Endodermal cell (in vitro differentiated cells): ENCODE data around the gene HIP1R. TPM values are rescaled to one million over a fixed set of nuclear protein-coding genes. Genes with fewer than 3 reads are reported as not detected.

Experiments used
- DNase-seq: peaks from one replicate; pipeline ENCODE4 v3.0.0-alpha.2; 2017
- H3K27ac ChIP-seq: 2 replicates; pipeline ENCODE4 v1.5.1; 2013; ENCODE audit warnings: mild to moderate bottlenecking, low read depth, low read length, moderate library complexity
- H3K27me3 ChIP-seq: 2 replicates; pipeline ENCODE4 v1.6.1; 2013; ENCODE audit warnings: mild to moderate bottlenecking, low read length, moderate library complexity; ENCODE audit not compliant: insufficient read depth, control insufficient read depth, poor library complexity, severe bottlenecking
- H3K36me3 ChIP-seq: 2 replicates; pipeline ENCODE4 v1.7.0; 2013; ENCODE audit warnings: mild to moderate bottlenecking, low read length, moderate library complexity; ENCODE audit not compliant: control insufficient read depth, insufficient read depth
- H3K4me1 ChIP-seq: one replicate; pipeline ENCODE4 v1.7.0; 2013; ENCODE audit warnings: low read length; ENCODE audit not compliant: control insufficient read depth, insufficient read depth
- H3K4me3 ChIP-seq: 2 replicates; pipeline ENCODE4 v1.5.1; 2013; ENCODE audit warnings: mild to moderate bottlenecking, low read length, moderate library complexity
- H3K9ac ChIP-seq: 2 replicates; pipeline ENCODE4 v1.6.1; 2013; ENCODE audit warnings: mild to moderate bottlenecking, low read length, moderate library complexity; ENCODE audit not compliant: poor library complexity, severe bottlenecking; ENCODE audit errors: extremely low read depth
- H3K9me3 ChIP-seq: 2 replicates; pipeline ENCODE4 v1.6.1; 2013; ENCODE audit warnings: mild to moderate bottlenecking, low read length, moderate library complexity; ENCODE audit not compliant: control insufficient read depth
- H3K27ac Mint-ChIP-seq: 2 replicates; pipeline ENCODE4 v1.8.0; 2020; ENCODE audit warnings: mixed read lengths
- H3K27me3 Mint-ChIP-seq: 2 replicates; pipeline ENCODE4 v1.8.0; 2021; ENCODE audit warnings: mild to moderate bottlenecking, mixed read lengths; ENCODE audit not compliant: insufficient read depth
- H3K36me3 Mint-ChIP-seq: 2 replicates; pipeline ENCODE4 v1.8.0; 2020; ENCODE audit warnings: low read depth, mixed read lengths
- H3K4me1 Mint-ChIP-seq: 2 replicates; pipeline ENCODE4 v1.8.0; 2020; ENCODE audit warnings: mixed read lengths
- H3K4me3 Mint-ChIP-seq: 2 replicates; pipeline ENCODE4 v1.8.0; 2020; ENCODE audit warnings: mild to moderate bottlenecking, moderate library complexity, mixed read lengths
- H3K9me3 Mint-ChIP-seq: 2 replicates; pipeline ENCODE4 v1.8.0; 2020; ENCODE audit warnings: mild to moderate bottlenecking, mixed read lengths
- WGBS, 2 experiments: methylation state at CpG; one replicate each; pipeline versions ENCODE4 v1.1.5 to v1.1.7; 2013; ENCODE audit warnings: missing lambda C conversion rate in 2 of 2, mixed read lengths in 1 of 2; ENCODE audit not compliant: insufficient coverage in 1 of 2, insufficient read length in 1 of 2; 5-methylcytosine and 5-hydroxymethylcytosine counted together
- total RNA-seq, 2 donors: library from RNA; stranded (reverse); fragmentation: NEBNext Ultra II Directional in 1 of 2; extraction: Animal tissue kit (Norgen Biotek cat#: 25700) in 1 of 2; gene quantifications; 2 replicates in 1 of 2; 3 replicates in 1 of 2; pipeline ENCODE4 v1.2.1, GENCODE V29; 2021
- TF ChIP-seq, protein P1 (sequence below): fragments of 200-600 bp; sonication (generic); conservative IDR thresholded peaks from 2 replicates; pipeline ENCODE4 v1.5.0; 2021; ENCODE audit warnings: antibody characterized with exemption, mild to moderate bottlenecking

The HIP1R gene
- total RNA-seq, 2 donors from 2014 or later = 24.5 to 24.9 TPM

DNA sequence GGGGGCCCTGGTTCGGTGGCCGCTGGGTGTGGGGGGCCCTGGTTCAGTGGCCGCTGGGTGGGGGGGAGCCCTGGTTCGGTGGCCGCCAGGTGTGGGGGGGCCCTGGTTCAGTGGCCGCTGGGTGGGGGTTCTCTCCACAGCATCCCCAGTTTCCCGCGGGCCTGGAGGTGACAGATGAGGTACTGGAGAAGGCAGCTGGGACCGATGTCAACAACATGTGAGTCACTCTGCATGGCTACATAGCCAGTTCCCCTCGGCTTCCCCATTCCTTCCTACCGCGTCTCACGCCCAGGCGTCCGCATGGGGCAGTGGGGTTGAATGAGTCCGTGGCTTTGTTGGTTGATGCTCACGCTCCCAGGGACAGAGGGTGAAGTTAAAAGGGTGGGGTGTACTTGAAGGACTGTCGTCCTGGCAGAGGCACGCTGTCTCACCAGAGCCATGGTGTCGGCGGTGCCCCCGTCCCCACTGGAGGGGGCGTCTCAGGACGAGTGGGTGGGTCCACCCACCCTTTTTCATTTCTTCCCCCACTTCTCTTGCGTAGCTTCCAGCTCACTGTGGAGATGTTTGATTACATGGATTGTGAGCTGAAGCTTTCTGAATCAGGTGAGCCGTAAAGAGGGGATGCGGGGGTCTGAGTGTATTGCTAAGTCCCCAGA, 15.6 kb downstream of the HIP1R start:
- H3K27ac Mint-ChIP-seq = no peak overlapping the region
- TF ChIP-seq, protein P1, sequence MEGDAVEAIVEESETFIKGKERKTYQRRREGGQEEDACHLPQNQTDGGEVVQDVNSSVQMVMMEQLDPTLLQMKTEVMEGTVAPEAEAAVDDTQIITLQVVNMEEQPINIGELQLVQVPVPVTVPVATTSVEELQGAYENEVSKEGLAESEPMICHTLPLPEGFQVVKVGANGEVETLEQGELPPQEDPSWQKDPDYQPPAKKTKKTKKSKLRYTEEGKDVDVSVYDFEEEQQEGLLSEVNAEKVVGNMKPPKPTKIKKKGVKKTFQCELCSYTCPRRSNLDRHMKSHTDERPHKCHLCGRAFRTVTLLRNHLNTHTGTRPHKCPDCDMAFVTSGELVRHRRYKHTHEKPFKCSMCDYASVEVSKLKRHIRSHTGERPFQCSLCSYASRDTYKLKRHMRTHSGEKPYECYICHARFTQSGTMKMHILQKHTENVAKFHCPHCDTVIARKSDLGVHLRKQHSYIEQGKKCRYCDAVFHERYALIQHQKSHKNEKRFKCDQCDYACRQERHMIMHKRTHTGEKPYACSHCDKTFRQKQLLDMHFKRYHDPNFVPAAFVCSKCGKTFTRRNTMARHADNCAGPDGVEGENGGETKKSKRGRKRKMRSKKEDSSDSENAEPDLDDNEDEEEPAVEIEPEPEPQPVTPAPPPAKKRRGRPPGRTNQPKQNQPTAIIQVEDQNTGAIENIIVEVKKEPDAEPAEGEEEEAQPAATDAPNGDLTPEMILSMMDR = no peak
- no peaks in the 10 kb centered on the region for H3K27me3 Mint-ChIP-seq
- H3K9ac ChIP-seq = no peak overlapping the region
- H3K36me3 Mint-ChIP-seq = peaks cover 5% of the 10 kb centered on the region
- no peaks in the 10 kb centered on the region for H3K9me3 Mint-ChIP-seq
- no peaks in the 10 kb centered on the region for H3K4me1 ChIP-seq
- H3K36me3 ChIP-seq = no peaks in the 10 kb centered on the region
- H3K4me1 Mint-ChIP-seq = no peaks in the 10 kb centered on the region
- DNase-seq = peak; percentile 46
- 88 to 93% methylated on average over 12 to 25 of the region's 27 CpGs for WGBS, 2 experiments
- H3K4me3 Mint-ChIP-seq = no peak overlapping the region
- H3K27ac ChIP-seq = no peak overlapping the region
- no peak overlapping the region for H3K4me3 ChIP-seq
- no peaks in the 10 kb centered on the region for H3K27me3 ChIP-seq
- H3K9me3 ChIP-seq = no peaks in the 10 kb centered on the region

GRCh38 chr12:122851820-122852219, 16.6 kb downstream of the HIP1R start:
- no peak overlapping the region for H3K27ac ChIP-seq
- DNase-seq = no peak
- H3K27me3 ChIP-seq = no peaks in the 10 kb centered on the region
- no peak overlapping the region for H3K27ac Mint-ChIP-seq
- H3K36me3 ChIP-seq = no peaks in the 10 kb centered on the region
- 89 to 92% methylated on average over 5 of the region's 5 CpGs for WGBS, 2 experiments
- H3K27me3 Mint-ChIP-seq = no peaks in the 10 kb centered on the region
- no peaks in the 10 kb centered on the region for H3K9me3 Mint-ChIP-seq
- no peaks in the 10 kb centered on the region for H3K4me1 Mint-ChIP-seq
- peaks cover 5% of the 10 kb centered on the region for H3K36me3 Mint-ChIP-seq
- TF ChIP-seq, protein P1 = no peak
- no peaks in the 10 kb centered on the region for H3K4me1 ChIP-seq
- H3K9me3 ChIP-seq = no peaks in the 10 kb centered on the region
- H3K9ac ChIP-seq = no peak overlapping the region
- H3K4me3 Mint-ChIP-seq = no peak overlapping the region
- no peak overlapping the region for H3K4me3 ChIP-seq

GRCh38 chr12:122852336-122853275, 17.3 kb downstream of the HIP1R start:
- peaks cover 5% of the 10 kb centered on the region for H3K36me3 ChIP-seq
- TF ChIP-seq, protein P1 = no peak
- peak overlapping the region; percentile 53 for H3K27ac ChIP-seq
- H3K27ac Mint-ChIP-seq = no peak overlapping the region
- H3K4me1 ChIP-seq = no peaks in the 10 kb centered on the region
- H3K9ac ChIP-seq = no peak overlapping the region
- peaks cover 5% of the 10 kb centered on the region for H3K36me3 Mint-ChIP-seq
- WGBS, 2 experiments = 83 to 87% methylated on average over 13 to 17 of the region's 18 CpGs
- no peak overlapping the region for H3K4me3 Mint-ChIP-seq
- H3K9me3 ChIP-seq = no peaks in the 10 kb centered on the region
- DNase-seq = peak; percentile 49
- H3K9me3 Mint-ChIP-seq = no peaks in the 10 kb centered on the region
- H3K27me3 Mint-ChIP-seq = no peaks in the 10 kb centered on the region
- H3K4me3 ChIP-seq = no peak overlapping the region
- H3K27me3 ChIP-seq = no peaks in the 10 kb centered on the region
- no peaks in the 10 kb centered on the region for H3K4me1 Mint-ChIP-seq
